GM18907 (cell line): Measurements from ENCODE around the gene NHLH1.

Source experiments
- ATAC-seq: cut with Tn5 transposase; IDR thresholded peaks from one replicate; pipeline ENCODE4 v1.9.1; 2021; ENCODE audit warnings: mild to moderate bottlenecking, moderate library complexity; ENCODE audit not compliant: unreplicated experiment

The NHLH1 gene

GRCh38 chr1:160409486-160409885, 42.6 kb downstream of the NHLH1 start:
- ATAC-seq = no peak

- no peak for ATAC-seq
These were observed 43.6 kb downstream of the NHLH1 start for GRCh38 chr1:160410406-160411005.

GRCh38 chr1:160411271-160412027, 44.6 kb downstream of the NHLH1 start:
- ATAC-seq = no peak

- ATAC-seq = no peak
These were observed 45.1 kb downstream of the NHLH1 start for GRCh38 chr1:160412028-160412362.

GRCh38 chr1:160413716-160414115, 46.8 kb downstream of the NHLH1 start:
- no peak for ATAC-seq

- ATAC-seq = no peak
These were observed 48.0 kb downstream of the NHLH1 start for GRCh38 chr1:160414881-160415280.

GRCh38 chr1:160415696-160416290, 48.9 kb downstream of the NHLH1 start:
- ATAC-seq = no peak

GRCh38 chr1:160416369-160416768, 49.5 kb downstream of the NHLH1 start:
- ATAC-seq = no peak

GRCh38 chr1:160418483-160418882, 51.6 kb downstream of the NHLH1 start:
- ATAC-seq = no peak

GRCh38 chr1:160419150-160419837, 52.4 kb downstream of the NHLH1 start:
- no peak for ATAC-seq

- no peak for ATAC-seq
These were observed 52.9 kb downstream of the NHLH1 start for GRCh38 chr1:160419838-160420169.

GRCh38 chr1:160420881-160421842, 54.3 kb downstream of the NHLH1 start:
- no peak for ATAC-seq

GRCh38 chr1:160421881-160422280, 55.0 kb downstream of the NHLH1 start:
- no peak for ATAC-seq
